HG02642 (cell line): ENCODE data around the gene INHBB.

Source experiments
- ATAC-seq: cut with Tn5 transposase; IDR thresholded peaks from one replicate; pipeline ENCODE4 v1.9.1; 2021; ENCODE audit warnings: mild to moderate bottlenecking; ENCODE audit not compliant: unreplicated experiment, poor library complexity

INHBB gene

DNA sequence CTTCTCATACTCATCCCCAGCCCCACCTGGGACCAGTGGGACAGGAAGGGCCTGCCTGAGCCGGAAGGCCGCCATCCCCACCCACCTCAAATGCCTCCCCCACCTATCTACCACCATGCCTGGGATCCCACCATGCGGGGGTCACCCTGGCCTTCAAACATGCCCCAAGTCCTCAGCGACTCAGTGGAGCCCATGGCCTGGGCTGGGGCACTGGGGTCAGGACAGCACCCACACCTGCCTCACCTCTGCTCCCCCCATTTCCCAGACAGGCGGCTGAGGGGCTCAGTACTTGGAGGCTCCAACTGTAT is 7.6 kb downstream of the INHBB start:
- ATAC-seq: no peak

DNA sequence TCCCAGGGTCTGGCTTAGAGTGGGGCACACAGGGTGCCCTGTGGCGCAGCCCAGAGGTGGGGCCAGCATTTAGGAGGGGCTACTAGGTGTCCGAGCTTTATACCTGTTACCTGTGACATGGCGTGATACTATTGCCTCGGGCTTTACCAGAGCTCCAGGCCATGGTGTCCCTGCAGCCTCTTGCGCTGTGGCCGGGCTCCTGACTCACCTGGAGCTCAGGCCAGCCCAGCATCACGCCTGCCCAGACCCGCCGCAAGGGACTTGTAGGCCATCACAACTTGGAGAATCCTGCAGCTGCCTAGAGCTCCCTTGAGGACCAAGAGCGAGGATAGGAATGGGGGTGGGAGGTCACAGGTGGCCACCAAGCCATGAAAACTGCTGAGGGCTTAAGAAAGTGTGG is 8.0 kb downstream of the INHBB start:
- ATAC-seq: no peak

GRCh38 chr2:120354467-120354866 is 8.5 kb downstream of the INHBB start:
- ATAC-seq: no peak

- no peak for ATAC-seq
Measured at GRCh38 chr2:120354935-120355779, 9.2 kb downstream of the INHBB start.

- no peak for ATAC-seq
Measured at GRCh38 chr2:120355780-120356266, 9.9 kb downstream of the INHBB start.

GRCh38 chr2:120357768-120358167 is 11.8 kb downstream of the INHBB start:
- ATAC-seq: no peak

GRCh38 chr2:120358734-120359465 is 13.0 kb downstream of the INHBB start:
- no peak for ATAC-seq

- no peak for ATAC-seq
Measured at GRCh38 chr2:120360307-120360855, 14.4 kb downstream of the INHBB start.

- no peak for ATAC-seq
Measured at GRCh38 chr2:120362926-120363325, 17.0 kb downstream of the INHBB start.

DNA sequence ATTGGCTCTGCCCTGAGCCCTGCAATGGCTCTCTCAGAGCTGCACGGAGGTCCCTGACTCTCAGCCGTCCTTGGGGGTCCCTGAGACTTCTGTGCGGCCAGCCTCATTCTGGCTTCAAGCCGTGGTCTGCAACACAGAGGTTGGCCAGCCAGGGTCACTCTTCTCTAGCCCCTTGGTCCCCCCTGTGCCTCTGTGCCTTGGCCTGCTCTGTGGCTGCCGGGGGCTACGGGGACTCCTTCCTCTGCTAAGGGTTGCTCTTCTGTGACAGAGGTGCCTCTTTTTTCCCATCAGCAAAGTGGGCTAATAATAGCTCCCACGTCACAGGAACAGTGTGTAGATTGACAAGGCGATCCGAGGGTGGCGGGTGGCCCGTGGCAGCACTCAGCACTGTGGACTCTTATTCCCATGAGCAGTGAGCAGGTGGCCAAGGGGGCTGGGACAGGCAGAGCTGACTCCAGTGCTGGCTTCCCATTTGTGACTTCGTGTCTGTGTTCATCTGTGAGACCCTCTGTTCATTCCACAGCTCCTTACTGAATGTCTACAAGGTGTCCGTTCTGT is 19.4 kb downstream of the INHBB start:
- ATAC-seq: no peak

DNA sequence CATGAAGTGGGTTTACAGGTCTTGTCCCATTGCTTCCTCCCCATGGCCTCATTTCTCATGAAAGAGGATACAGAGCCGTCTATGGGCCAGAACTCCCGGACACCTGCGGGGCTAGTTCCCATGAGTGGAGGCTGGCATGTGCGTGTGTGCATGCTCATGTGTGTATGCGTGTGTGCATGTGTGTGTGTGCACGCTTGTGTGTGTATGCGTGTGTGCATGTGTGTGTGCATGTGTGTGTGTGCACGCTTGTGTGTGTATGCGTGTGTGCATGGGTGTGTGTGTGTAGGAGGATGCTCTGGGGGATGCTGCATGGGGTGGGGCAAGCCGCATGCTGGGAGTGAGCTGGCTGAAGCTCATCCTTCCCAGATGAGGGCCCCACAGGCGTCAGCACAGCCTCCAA is 20.8 kb downstream of the INHBB start:
- ATAC-seq: no peak

GRCh38 chr2:120367221-120367620 is 21.3 kb downstream of the INHBB start:
- no peak for ATAC-seq

DNA sequence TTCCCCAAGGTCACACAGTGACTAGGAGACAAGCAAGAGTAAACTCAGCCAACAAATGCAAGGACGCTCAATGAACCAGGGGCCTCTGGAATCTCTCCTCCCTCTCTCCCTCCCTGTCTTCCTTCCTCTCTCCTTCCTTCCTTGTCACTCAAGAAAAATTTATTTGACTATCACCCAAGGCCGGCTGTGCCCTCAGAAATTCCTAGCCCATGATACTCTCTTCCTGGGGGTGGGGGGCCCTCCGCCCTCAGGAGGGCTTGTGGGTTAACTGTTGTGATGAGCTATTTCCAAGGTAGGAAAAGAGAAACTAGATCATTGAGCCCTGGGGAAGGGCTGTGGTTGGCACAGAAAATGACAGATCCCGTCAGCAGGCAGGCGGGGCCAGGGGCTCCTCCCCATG is 21.7 kb downstream of the INHBB start:
- no peak for ATAC-seq

GRCh38 chr2:120368086-120368485 is 22.1 kb downstream of the INHBB start:
- ATAC-seq: no peak

DNA sequence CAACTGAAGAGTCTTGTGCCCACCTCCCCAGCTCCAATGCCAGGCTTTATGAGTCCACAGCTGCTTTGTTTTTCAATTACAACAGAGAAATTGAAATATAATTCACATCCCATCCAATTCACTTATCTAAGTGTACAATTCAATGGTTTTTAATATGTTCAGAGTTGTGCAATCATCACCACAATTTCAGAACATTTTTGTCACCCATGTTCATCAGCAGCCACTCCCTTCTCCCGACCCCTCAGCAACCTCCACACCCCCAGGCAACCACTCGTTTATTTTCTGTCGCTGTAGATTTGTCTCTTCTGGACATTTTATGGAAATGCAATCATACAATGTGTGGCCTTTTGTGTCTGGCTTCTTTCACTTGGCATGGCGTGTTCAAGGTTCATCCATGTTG is 23.3 kb downstream of the INHBB start:
- no peak for ATAC-seq

- no peak for ATAC-seq
Measured at GRCh38 chr2:120371969-120372625, 26.2 kb downstream of the INHBB start.

GRCh38 chr2:120372816-120373215 is 26.9 kb downstream of the INHBB start:
- ATAC-seq: no peak

- no peak for ATAC-seq
Measured at GRCh38 chr2:120373424-120373823, 27.5 kb downstream of the INHBB start.

GRCh38 chr2:120374821-120375220 is 28.9 kb downstream of the INHBB start:
- no peak for ATAC-seq

DNA sequence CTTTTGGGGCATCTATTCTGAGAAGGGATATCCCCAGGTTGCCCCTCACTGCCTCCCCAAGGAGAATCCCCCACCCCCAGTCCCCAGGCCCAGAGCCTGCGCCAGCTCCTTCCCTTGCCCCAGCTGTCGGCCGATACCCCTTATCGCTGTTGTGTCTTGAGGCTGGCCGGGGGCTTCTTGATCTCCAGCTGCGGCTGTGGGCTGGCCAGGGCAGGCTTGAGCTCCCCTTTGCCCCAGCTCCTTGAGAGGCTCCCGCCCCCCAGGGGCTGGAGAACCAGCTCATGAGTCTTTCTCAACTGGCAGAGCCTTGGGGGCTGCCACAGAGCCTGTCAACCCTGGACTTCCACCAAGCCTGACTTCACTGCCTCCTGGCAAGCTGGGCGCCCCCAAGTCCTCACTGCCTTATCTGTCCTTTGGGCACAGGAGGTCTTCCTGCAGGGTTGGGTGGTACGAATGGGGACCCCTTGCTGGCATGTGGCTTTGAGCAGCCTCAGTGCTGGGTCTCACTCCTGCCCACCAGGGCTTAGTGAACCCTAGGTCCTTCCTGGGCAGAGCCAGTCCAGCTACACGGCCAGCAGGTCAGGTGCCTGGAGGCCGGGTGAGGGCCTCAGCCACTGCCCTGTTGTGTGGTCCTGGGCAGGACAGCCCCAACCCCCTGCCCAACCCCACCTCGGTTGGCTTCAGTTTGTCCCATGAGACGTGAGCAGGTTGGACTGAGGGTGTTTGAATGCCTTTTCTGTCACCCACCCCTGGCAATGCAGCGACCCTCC is 29.5 kb downstream of the INHBB start:
- no peak for ATAC-seq
